RPMI7951 (cell line): ENCODE results near the gene ALPL. TPM values are rescaled to one million over a fixed set of nuclear protein-coding genes. Genes with fewer than 3 reads are reported as not detected.
"Not testable (repeated sequence)": the region's sequence is repeated elsewhere in the genome, so short reads cannot be mapped to it uniquely, and the experiment has no call there.

ENCODE experiments used
- DNase-seq: peaks from one replicate; pipeline ENCODE4 v3.0.0-alpha.2; 2012; ENCODE audit warnings: low read depth
- total RNA-seq: library from RNA; depleted of rRNA; stranded (reverse); fragments of >200 nt; shearing (Covaris generic); gene quantifications from 2 replicates; pipeline ENCODE4 v1.2.3, GENCODE V29; 2014

ALPL gene
- total RNA-seq, 1 experiment from 2014 or later = 1.3 TPM

GRCh38 chr1:21559788-21560567 lies 50.8 kb downstream of the ALPL start:
- DNase-seq = no peak

DNA sequence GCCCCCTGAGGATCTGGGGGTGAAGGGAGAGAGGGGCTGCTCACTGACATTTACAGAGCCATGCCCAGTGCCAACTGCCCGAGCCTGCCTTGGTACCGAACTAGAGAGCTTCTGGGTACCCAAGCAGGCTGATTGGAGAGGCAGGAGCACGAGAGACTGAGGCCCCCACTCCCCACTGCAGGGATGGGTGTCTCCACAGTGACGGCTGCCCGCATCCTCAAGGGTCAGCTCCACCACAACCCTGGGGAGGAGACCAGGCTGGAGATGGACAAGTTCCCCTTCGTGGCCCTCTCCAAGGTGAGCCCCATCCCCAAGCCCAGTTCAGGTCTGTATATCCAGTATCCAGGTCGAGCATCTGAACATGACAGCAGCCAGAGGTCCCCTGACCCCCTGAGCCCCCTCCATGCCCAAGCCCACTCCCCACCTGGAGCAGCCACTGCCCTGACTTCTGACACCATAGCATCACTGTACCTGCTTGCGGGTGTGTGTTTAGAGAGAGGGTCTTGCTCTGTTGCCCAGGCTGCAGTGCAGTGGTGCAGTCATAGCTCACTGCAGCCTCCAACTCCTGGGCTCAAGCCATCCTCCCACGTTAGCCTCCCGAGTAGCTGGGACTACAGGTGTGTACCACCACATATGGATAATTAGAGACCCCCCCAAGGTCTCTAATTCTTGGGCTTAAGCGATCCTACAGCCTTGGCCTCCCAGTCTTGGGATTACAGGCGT lies 51.9 kb downstream of the ALPL start:
- no peak for DNase-seq

- DNase-seq = no peak
Measured at GRCh38 chr1:21562896-21563295, 53.7 kb downstream of the ALPL start.

GRCh38 chr1:21563971-21564370 lies 54.7 kb downstream of the ALPL start:
- DNase-seq = no peak

GRCh38 chr1:21564521-21565095 lies 55.4 kb downstream of the ALPL start:
- peak; percentile 27 for DNase-seq

- DNase-seq = no peak
Measured at GRCh38 chr1:21565285-21565684, 56.1 kb downstream of the ALPL start.

GRCh38 chr1:21566361-21566760 lies 57.1 kb downstream of the ALPL start:
- DNase-seq = not testable (repeated sequence)

DNA sequence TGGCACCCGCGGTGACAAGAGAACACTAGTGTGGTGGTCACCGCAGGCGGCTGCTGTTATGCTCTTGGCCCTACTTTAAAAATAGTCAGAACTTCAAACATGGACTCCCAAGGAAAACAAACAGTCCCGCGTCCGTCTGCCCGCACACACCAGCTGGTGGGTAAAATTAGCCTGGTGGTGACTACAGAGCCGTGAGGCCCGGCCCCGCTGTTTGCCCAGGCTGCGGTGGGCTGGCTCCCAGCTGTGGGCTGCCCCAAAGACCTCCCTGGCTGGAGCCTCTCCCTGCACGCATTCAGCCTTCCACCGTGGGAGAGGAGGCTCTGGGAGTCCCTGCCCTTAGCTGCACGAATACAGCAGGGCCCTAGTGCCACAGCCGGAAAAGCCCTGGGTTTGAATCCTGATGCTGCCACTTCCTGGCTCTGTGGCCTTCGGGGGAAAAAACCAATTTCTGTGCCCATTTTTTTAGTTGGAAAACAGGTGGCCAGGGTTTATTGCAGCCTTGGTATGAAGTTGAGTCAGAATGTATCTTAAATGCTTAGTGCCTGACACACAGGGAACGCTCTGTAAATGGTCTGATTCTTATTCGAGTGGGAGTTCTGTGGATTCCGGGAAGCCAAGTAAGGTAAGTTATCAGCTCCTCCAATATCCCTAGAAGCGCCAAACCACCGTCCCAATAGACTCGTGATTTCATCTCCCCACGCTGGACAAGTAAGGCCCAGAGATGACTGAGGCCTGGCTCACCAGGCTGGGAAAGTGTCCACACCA lies 58.2 kb downstream of the ALPL start:
- DNase-seq = peak; percentile 80

GRCh38 chr1:21568006-21568746 lies 59.0 kb downstream of the ALPL start:
- DNase-seq = peak; percentile 78

DNA sequence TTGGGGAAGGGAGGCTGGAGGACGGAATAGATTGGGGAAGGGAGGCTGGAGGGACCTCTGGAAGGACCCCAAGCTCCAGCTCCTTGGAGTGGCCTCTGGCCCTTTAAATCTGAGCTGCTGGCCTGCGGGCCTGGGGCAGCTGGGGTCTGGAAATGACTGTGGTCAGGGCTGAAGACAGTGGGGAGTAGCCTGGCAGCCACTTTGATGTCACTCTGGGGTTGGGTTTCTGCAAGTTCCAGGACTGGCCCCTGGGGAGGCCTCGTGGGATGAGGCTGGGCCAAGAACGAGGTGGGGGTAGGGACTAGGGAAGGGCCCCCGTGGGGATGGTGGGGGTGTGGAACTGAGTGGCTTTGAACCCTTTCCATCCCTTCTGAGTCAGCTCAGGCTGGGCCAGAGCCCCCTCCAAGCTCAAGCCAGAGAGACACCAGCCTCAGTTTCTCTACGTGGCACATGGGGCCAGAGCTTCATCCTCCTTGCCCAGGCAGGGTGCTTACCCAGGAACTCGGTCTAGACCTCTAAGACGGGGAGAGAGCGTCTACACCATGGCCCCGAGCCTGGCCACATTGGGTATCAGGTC lies 59.7 kb downstream of the ALPL start:
- DNase-seq = peak; percentile 68

- DNase-seq = no peak
Measured at GRCh38 chr1:21569820-21570527, 60.8 kb downstream of the ALPL start.

GRCh38 chr1:21570528-21570875 lies 61.3 kb downstream of the ALPL start:
- no peak for DNase-seq

- no peak for DNase-seq
Measured at GRCh38 chr1:21570885-21571284, 61.7 kb downstream of the ALPL start.

GRCh38 chr1:21572221-21572620 lies 63.0 kb downstream of the ALPL start:
- DNase-seq = no peak

- no peak for DNase-seq
Measured at GRCh38 chr1:21572735-21573277, 63.6 kb downstream of the ALPL start.

- no peak for DNase-seq
Measured at GRCh38 chr1:21573475-21573874, 64.3 kb downstream of the ALPL start.

- peak; percentile 64 for DNase-seq
Measured at GRCh38 chr1:21573971-21574465, 64.8 kb downstream of the ALPL start.

GRCh38 chr1:21574466-21575151 lies 65.4 kb downstream of the ALPL start:
- DNase-seq = peak; percentile 45

GRCh38 chr1:21575351-21575942 lies 66.2 kb downstream of the ALPL start:
- DNase-seq = no peak
